Spinal cord (tissue), 10 donors: Measurements from ENCODE around the gene CFAP74. TPM values are rescaled to one million over a fixed set of nuclear protein-coding genes. Genes with fewer than 3 reads are reported as not detected.

ENCODE experiments used
- DNase-seq, 6 donors: peaks; one replicate each; pipeline versions ENCODE4 v3.0.0 to v3.0.0-alpha.2; 2013 to 2015; ENCODE audit warnings: low spot score in 6 of 6, low read depth in 4 of 6
- H3K27ac ChIP-seq: one replicate; pipeline ENCODE4 v1.5.1; 2013; ENCODE audit warnings: low read depth, low read length, control low read depth
- H3K27me3 ChIP-seq: one replicate; pipeline ENCODE4 v1.6.1; 2013; ENCODE audit warnings: low read length; ENCODE audit not compliant: control insufficient read depth, insufficient read depth
- H3K36me3 ChIP-seq: one replicate; pipeline ENCODE4 v1.6.1; 2013; ENCODE audit warnings: low read length; ENCODE audit not compliant: control insufficient read depth, insufficient read depth
- H3K4me1 ChIP-seq: one replicate; pipeline ENCODE4 v1.6.1; 2013; ENCODE audit warnings: low read length; ENCODE audit not compliant: control insufficient read depth, insufficient read depth
- H3K4me3 ChIP-seq: one replicate; pipeline ENCODE4 v1.5.1; 2013; ENCODE audit warnings: low read depth, low read length, control low read depth
- H3K9me3 ChIP-seq: one replicate; pipeline ENCODE4 v1.6.1; 2013; ENCODE audit warnings: low read length; ENCODE audit not compliant: control insufficient read depth, insufficient read depth
- WGBS: methylation state at CpG from one replicate; pipeline ENCODE4 v1.1.5; 2013; ENCODE audit warnings: missing lambda C conversion rate; ENCODE audit not compliant: insufficient coverage; 5-methylcytosine and 5-hydroxymethylcytosine counted together
- long read RNA-seq, 4 donors: transcript quantifications; one replicate each; lab custom pipeline, GENCODE V29; 2026
- polyA plus RNA-seq, 2 donors: library from polyadenylated mRNA; unstranded; fragments of 120-200 nt; gene quantifications; one replicate each; pipeline ENCODE4 v1.2.1, GENCODE V29; 2013; ENCODE audit not compliant: insufficient read length in 2 of 2
- total RNA-seq, 2 donors: library from RNA; depleted of rRNA in 1 of 2; stranded (reverse); fragments of 120-200 nt in 1 of 2; fragments of >200 nt in 1 of 2; gene quantifications; one replicate each; pipeline versions ENCODE4 v1.2.3 to v1.2.4, GENCODE V29; 2013 to 2014
- donor health status: healthy.

Gene CFAP74
- 1 to 10 TPM in 1 of 2 donors, under 1 TPM in 1; 0.59 to 4.1 TPM for total RNA-seq
- 1 to 10 TPM; 5.0 to 5.6 TPM for polyA plus RNA-seq
- long read RNA-seq, donor 1 = 0 reads
- long read RNA-seq, donor 2 = 0 reads
- long read RNA-seq, donor 3 = 0 reads
- long read RNA-seq, donor 4 = 0 reads

- Histone ChIP-seq H3K4me1 (peaks cover 10% of the 10 kb centered on the region), H3K27ac (no peak within 1 kb of the TSS), H3K36me3 (no peaks in the 10 kb centered on the region), H3K4me3 (peak within 1 kb of the TSS; percentile 36), H3K27me3 (no peaks in the 10 kb centered on the region), H3K9me3 (no peaks in the 10 kb centered on the region)
- DNase-seq = peak in 5 of 6 donors; percentile 24 to 86 (median 59)
- WGBS = under 1% methylated on average over 49 of the region's 49 CpGs
Observed at GRCh38 chr1:2003541-2004131, at the start of gene CFAP74. Gene CFAP74, minus strand, starts transcription at chr1:2003786. Its CDS starts 12,830 bp downstream, at chr1:1990956.

DNA sequence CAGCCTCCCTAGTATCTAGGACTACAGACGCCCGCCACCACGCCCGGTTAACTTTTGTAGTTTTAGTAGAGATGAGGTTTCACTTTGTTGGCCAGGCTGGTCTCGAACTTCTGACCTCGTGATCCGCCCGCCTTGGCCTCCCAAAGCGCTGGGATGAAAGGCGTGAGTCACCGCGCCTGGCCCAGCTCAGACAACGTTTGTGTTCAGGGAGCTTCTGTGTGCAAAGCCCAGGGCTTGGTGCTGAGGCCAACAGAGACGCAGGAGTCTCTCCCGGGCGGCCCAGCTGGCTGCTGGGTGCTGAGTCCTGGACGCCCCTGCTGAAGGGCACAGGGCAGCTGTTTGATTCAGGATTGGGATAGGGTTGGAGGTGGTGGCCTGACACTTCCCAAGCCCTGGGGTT is 49.6 kb upstream of the CFAP74 start:
- peaks cover 39% of the 10 kb centered on the region for H3K27me3 ChIP-seq

DNA sequence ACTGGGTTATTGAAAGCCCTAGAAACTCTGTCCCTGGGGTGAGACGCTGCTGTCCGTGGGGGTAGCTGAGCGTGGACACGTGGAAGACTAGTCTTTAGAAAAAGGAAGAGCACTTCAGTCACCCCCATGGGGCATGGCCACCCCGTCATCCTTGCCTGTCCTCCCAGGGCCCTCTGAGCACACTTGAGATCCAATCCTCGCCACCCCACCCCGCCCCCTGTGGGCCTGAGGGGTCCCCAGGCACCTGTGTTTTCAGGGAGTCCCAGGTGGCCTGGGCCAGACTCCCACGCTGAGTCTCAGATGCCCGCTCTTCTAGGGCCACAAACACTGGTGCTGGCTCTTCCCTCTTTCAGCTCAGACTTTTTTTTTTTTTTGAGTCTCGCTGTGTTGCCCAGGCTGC is 49.2 kb upstream of the CFAP74 start:
- Histone ChIP-seq H3K4me1 (peaks cover 13% of the 10 kb centered on the region), H3K27me3 (peaks cover 43% of the 10 kb centered on the region), H3K36me3 (no peaks in the 10 kb centered on the region), H3K27ac (no peak overlapping the region), H3K9me3 (no peaks in the 10 kb centered on the region), H3K4me3 (no peak overlapping the region)
- no peak for DNase-seq
- 85% methylated on average over 9 of the region's 10 CpGs for WGBS

More for the DNA sequence above, 49.6 kb upstream of the CFAP74 start:
- WGBS = 84% methylated on average over 13 of the region's 17 CpGs
- no peak overlapping the region for H3K27ac ChIP-seq
- H3K9me3 ChIP-seq = no peaks in the 10 kb centered on the region
- peaks cover 13% of the 10 kb centered on the region for H3K4me1 ChIP-seq
- DNase-seq = no peak
- no peaks in the 10 kb centered on the region for H3K36me3 ChIP-seq
- H3K4me3 ChIP-seq = no peak overlapping the region

GRCh38 chr1:2052054-2052679 is 48.6 kb upstream of the CFAP74 start:
- WGBS = 70% methylated on average over 12 of the region's 16 CpGs
- Histone ChIP-seq H3K27ac (no peak overlapping the region), H3K27me3 (peaks cover 49% of the 10 kb centered on the region), H3K4me1 (peaks cover 13% of the 10 kb centered on the region), H3K4me3 (no peak overlapping the region), H3K36me3 (no peaks in the 10 kb centered on the region), H3K9me3 (no peaks in the 10 kb centered on the region)
- DNase-seq = no peak

GRCh38 chr1:2050793-2051682 is 47.5 kb upstream of the CFAP74 start:
- peaks cover 13% of the 10 kb centered on the region for H3K4me1 ChIP-seq
- 6% methylated on average over 84 of the region's 84 CpGs for WGBS
- no peak for DNase-seq

DNA sequence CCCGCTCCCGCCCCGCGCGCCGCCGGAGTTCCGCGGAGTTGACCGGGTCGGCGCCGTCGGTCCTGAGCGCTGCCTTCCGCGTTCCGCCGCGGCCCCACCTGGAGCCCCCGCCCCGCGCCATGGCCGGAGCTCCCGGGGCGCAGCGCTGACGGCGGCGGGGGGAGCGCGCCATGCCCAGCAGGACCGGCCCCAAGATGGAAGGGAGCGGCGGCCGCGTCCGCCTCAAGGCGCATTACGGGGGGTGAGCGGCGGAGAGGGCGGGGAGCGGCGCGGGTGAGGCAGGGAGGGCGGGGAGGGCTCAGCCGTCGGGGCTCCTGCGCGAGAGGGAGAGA is 46.8 kb upstream of the CFAP74 start:
- Histone ChIP-seq H3K4me3 (no peak overlapping the region), H3K36me3 (no peaks in the 10 kb centered on the region), H3K27me3 (peaks cover 66% of the 10 kb centered on the region), H3K9me3 (no peaks in the 10 kb centered on the region), H3K27ac (no peak overlapping the region), H3K4me1 (peaks cover 15% of the 10 kb centered on the region)
- under 1% methylated on average over 50 of the region's 51 CpGs for WGBS
- no peak for DNase-seq

More at GRCh38 chr1:2050793-2051682, 47.5 kb upstream of the CFAP74 start:
- Histone ChIP-seq H3K27ac (no peak overlapping the region), H3K27me3 (peaks cover 60% of the 10 kb centered on the region), H3K36me3 (no peaks in the 10 kb centered on the region), H3K4me3 (no peak overlapping the region), H3K9me3 (no peaks in the 10 kb centered on the region)

DNA sequence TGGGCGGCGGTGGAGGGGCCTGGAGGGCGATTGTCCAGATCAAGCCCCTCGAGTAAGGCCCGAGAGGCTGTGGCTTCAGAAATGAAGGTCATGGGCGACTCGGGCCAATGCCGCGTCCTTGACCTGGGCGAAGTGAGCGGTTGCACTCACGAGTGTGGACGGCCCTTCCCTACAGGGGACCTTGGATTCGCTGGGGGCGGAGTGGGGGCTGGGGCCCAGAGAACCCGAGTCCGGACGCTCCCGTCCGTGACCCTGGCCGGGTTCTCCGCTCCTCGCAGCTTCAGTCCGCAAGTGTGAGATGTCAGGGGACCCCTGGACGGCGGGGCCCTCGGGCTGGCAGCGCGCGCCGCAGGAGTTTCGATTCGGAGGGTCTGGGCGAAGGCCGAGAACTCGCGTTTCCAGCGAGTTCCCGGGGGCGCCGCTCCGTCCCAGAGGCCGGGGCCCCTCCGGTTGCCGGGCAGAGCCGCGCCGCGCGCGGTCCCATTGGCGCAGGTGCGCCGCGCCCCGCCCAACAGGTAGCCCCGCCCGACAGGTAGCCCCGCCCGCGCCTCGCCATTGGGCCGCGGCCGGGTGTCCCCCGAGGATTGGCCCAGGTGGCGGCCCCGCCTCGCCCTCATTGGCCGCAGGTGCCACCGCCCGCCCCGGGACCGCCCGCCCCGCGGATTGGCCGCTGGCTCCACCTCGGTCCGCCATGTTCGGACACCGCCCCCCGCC is 46.3 kb upstream of the CFAP74 start, which contains the start of gene PRKCZ:
TSS of gene PRKCZ (plus strand) at position 694 of the 714 bp plus-strand sequence. CDS start 220 bp downstream, outside the sequence.
- under 1% methylated on average over 83 of the region's 83 CpGs for WGBS
- Histone ChIP-seq H3K27ac (no peak within 1 kb of the TSS), H3K4me3 (peak within 1 kb of the TSS; percentile 35), H3K9me3 (no peaks in the 10 kb centered on the region), H3K4me1 (peaks cover 21% of the 10 kb centered on the region), H3K27me3 (peaks cover 68% of the 10 kb centered on the region), H3K36me3 (no peaks in the 10 kb centered on the region)
- DNase-seq = peak in 2 of 6 donors; percentile 24 to 31

GRCh38 chr1:2049225-2049717 is 45.7 kb upstream of the CFAP74 start:
- Histone ChIP-seq H3K4me1 (peaks cover 25% of the 10 kb centered on the region), H3K4me3 (peak overlapping the region; percentile 35), H3K27me3 (peaks cover 68% of the 10 kb centered on the region), H3K27ac (no peak overlapping the region), H3K36me3 (no peaks in the 10 kb centered on the region), H3K9me3 (no peaks in the 10 kb centered on the region)
- 19% methylated on average over 14 of the region's 14 CpGs for WGBS
- no peak for DNase-seq
